ENCODE measurements around the gene FAM204A.

Gene FAM204A

DNA sequence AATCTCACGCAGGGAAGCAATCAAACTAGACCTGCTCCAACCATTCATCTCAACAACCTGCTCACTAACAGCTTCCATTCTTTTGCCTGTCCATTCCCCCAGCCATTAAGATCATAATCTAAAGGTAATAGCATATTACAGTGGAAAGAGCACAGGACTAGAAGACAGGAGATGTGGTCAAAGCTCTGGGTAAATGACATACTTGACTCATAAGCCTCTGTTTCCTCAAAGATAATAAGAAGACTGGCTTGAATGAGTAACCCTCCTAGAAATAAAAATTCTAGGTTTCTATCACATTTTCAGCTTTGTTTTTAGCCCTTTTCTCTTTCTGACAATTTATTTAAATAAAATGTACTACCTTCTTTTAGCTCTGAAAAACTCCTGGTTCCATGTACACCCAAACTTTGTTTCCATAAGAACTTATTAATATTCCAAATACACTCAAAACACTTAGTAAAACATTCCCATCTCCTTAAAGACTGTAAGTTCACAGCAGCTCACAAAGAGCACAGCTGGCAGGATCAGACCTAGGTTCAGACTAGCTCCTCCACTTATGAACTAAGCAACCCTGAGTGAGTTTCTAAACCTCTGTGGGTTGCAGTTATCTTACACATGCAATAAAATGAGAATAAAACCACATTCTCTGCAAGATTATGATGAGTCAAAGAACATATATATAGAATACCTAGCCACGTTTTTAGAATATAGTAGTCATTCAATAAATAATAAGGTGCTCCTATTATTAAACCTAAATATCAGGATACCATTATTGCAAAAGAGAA, 11.6 kb downstream of the FAM204A start:
- no peak for DNase-seq

DNA sequence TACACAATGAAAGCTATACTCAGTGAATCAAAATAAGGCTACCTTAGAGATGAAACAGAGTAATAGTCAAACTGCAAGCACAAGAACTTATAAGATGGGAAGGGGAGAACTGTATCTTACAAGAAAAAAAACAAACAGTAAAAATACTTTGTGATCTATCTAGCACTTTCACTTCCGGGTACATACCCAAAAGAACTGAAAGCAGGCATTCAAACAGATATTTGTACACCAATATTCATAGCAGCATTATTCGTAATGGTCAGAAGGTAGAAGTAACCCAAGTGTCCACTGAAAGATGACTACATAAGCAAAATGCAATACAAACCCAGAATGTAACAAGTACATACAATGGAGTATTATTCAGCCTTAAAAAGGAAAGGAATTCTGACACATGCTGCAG, 18.0 kb downstream of the FAM204A start:
- no peak for DNase-seq

DNA sequence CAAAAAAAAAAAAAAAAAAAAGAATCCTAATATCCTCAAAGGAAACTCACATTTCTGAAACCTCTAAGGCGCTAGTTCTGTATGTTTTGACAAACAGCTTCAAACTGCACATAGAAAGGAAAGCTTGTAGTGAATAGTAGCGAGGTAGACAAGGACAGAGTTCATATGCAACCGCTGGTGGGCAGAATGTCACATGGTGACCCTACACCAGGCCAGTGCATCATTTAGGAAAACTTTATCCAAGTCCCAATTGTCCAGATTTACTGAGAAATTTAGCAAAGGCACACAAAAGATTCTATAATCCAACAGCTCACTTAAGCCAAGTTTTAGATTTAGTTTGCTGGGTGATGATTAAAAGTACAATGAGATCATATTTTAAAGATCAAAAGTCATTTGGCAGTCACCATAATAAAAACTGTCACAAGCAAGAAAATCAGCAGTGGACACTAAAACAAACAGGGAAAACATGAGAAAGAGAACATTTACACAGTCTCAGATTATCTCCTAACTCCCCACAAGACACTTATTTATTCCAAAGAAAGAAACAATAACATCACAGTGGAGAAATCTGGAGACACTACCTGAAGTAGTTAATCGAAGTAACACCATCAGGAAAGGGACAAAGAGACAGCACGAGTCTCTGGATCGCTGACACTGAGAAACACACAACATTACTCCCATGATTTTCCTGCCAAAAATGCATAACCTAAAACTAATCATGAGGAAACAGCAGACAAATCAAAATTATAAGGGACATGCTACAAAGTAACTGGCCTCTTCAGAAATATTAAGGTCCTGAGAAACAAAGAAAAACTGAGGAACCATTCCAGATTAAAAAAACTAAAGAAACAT, 20.2 kb downstream of the FAM204A start:
- no peak for DNase-seq

DNA sequence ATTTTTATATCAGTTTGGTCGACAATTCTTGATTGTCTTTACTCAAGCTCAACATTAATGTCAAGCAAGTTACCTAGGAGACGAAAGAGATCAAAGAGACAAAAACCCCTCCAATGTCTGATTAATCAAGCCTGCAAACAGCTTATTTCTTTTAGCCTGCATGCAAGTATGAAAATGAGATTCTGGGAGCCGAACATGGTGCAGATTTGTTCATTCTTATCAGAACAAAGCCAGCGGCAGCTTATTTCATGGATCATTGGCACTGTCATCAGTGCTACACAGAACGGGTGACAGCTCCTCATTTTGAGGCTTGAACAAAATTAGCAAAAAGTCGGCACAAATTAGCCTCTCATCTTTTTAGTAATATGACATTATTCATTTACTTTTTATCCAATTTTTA, 26.5 kb downstream of the FAM204A start:
- DNase-seq: no peak

DNA sequence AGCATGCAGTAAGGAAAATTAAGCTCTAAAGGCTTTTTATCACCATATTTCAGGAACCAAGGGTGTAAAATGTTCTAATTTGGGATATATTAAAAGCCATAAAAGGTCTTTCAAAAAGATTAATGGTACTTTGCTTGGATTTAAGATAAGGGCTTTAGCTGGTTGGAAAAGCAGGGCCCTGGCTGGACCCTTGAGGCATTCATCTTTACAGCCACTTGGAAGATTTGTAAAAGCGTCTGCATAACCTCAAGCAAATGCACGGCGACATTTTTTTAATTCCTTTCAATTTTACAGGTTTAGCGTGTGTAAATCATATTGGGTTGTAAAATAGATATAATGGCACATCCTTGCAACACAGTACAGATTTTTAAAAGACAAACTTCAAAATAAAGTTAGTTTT, 27.2 kb downstream of the FAM204A start:
- no peak for DNase-seq

DNA sequence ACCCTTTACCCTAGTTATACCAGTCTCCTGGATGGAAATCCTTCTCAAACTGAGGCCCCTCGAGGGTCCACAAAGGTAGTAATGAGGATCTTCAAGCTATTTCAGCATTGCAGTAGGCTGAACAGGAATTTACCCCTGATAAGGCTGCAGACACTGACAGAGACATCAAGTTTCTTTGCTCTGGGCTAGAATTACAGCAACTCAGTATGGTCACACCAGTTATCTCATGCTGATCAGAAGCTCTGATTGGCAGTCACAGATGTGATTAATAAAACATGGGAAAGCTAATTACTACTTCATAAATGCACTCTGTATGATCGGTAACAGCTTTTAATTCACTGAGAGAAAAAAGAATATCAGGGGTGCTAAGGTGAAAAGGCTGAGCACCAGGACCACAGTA, 30.6 kb downstream of the FAM204A start:
- DNase-seq: no peak

DNA sequence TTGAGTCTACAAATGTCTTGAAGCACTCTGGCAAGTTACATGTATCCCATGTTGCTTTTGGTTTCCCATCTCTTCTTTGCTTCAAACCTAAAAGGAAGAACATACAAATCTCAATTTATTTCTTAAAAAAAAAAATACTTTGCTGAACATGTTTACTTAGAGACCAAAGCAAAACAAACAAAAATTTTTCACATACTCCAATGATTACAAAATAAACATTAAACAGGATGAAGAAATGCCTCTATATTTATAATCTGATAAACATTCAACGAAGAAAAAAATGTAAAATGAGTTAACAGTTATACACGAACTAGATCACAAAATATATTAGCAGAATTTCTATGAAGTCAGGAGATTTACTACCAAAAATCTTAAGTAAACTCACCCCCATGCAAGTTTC, 31.3 kb downstream of the FAM204A start:
- no peak for DNase-seq

DNA sequence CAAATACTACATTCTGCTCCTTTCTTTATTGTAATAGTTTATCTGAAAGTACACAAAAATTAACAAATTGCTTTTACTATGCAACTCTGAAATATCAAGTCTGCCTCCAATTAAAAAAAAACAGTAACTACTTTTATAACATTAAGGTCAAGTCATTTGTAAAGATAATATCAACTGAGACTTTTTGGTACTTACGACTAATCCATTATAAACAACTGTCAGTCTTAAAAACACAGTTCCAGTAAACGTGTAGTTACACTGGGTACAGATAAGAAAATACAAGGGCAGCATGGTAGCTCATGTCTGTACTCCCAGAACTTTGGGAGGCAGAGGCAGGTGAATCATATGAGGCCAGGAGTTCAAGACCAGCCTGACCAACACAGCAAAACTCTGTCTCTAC, 32.2 kb downstream of the FAM204A start:
- DNase-seq: no peak

DNA sequence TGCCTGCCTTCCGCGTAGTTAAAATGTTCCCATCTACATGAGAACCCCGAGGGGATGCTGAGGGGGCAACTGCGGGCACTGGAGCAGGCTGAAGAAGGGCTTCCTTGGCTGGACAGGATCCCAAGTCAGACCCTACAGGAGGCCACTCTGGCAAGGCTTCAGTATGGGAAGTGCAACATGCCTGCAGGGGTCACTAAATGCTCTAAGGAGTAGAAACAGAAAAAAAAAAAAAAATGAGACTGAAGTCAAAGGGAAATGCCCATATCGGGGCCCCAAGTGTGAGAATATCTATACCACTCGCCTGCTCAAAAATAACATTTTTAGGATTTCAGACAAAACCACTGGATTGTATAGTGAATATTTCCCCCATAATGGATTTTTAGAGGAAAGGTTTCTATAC, 33.5 kb downstream of the FAM204A start:
- DNase-seq: no peak

DNA sequence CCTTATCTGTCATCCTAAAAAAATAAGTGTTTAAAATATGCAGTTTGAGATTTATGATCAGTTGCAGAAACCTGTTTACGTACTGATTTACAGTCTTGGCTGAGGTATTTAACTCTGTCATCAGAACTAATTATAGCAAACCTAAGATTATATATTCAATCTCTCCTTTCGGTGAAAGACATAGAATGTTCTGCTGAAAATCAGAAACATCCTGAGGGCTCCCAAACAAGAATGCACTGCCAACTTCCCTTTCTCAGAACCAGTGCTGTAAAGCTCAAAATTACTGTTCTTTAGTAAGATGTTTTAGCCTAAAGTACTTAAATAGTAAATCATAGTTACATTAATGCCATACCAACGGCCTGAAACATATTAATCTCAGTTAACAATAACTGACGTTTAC, 34.3 kb downstream of the FAM204A start:
- DNase-seq: no peak

DNA sequence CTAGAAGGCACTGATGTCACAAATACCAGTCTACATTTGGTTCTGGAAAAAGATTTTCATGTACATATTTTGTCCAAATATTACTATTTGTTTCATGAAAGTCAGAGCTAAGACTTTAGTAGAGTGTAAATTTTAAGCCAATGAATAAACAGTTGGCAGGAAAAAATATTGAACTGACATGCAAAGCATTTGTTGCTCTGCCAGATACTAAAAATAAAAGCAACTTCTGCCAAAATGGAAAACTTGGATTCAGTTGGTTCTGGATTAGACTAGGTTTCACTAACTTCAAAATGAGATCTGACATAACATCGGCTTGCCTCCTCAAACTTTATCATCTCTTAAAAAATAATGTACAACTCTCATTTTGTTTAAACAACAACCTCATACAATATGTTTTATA, 34.9 kb downstream of the FAM204A start:
- DNase-seq: no peak

DNA sequence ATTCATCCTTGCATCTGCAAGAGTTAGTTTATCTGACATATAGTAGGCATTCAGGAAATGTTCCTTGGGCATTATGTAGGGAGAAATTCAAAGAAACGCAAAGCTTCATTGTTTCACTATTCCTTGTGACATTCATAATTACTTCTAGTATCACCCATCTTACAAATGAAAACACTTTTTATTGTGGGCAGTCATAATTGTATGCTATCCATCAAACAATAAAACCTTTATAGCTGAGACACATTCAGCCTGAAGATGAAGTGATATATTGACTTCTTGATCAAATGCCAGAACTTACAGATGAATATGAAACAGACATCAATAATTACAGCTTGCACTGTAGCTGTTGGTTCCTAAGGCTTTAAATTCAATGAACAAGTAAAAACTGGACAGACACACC, 36.4 kb downstream of the FAM204A start:
- no peak for DNase-seq

DNA sequence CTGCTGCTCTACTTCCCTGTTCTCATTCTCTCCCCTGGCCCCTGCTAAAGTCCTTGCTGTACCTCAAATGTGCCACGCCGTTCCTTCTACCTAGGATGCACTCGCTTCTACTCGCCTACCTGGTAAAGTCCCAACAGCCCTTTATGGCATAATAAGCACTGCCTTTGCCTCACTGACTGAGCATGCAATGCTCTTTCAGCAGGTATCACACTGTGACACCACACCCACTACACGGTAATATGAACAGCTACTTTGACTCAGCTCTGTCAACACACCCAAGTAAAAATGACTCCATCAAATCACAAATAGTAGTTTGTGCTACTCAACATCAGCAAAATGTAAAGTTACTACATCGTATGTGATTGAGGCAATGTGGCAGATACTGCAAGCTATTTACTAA, 37.6 kb downstream of the FAM204A start:
- DNase-seq: no peak

DNA sequence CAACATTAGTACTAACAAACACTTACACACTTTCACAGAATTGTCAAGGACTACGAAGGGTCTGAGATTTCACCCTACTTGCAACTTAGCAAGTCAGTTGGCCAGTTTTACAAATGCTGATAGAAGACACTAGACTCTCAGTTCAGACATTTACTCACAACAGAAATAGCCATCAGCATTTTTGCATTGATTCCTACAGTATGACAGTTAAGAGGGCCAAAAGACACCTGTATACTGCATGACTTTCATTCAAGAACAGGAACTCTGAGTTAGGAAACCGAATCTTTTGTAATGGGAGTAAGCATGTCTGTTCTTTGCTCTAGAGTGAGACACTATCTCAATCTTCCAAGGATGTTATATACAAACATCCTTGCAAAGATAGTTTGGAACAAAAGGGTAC, 40.9 kb downstream of the FAM204A start:
- no peak for DNase-seq

DNA sequence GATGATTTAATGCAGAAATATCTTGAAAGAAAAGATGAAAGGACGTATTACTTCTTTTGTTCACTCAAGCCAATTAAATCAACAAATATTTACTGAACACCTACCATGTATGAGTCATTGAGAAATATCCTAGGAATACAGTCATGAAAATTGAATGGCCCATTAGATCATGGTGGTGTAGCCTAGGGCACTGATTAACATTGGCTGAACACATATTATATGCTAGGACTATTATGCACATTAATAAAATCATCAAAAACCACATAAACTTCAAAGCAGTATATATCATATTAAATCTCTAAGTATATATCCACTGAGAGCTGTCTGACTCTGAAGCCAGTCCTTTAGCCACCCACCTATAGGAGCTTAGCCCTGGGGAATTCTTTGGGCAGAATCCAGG, 41.8 kb downstream of the FAM204A start:
- DNase-seq: no peak

DNA sequence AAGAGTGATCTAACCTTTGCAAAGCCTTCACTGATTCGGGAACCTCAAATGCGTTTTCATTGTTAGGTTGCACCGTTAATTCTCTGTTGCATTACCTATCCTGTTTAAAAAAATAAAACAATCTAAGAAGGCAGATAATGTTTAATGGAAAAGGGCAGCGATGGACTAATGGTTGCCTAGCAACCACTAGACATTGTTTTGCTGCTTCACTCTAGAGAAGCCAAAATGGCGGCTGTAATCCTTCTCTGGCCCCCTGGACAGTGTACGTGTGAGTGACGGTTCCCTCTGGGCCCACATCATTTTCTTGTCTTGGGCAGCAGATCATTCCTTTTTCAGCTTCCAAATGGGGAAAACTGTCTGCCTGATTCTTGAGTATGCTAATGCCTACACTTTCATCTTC, 43.3 kb downstream of the FAM204A start:
- DNase-seq: no peak

DNA sequence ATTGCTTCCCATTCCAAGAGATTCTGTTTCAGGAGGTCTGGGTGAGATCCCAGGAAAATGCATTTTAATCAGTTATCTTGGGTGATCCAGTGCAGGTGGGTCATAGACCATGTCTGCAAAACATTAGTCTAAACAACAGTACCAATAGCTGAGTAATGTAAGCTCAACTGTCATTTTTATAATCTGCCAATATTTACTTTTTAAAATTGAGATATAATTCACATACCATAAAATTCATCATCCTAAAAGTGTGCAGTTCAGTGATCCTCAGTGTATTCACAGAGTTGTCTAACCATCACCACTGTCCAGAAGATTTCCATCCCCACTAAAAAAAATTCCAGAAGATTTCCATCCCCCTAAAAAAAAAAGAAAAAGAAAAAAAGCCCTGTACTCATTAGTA, 51.0 kb downstream of the FAM204A start:
- no peak for DNase-seq

DNA sequence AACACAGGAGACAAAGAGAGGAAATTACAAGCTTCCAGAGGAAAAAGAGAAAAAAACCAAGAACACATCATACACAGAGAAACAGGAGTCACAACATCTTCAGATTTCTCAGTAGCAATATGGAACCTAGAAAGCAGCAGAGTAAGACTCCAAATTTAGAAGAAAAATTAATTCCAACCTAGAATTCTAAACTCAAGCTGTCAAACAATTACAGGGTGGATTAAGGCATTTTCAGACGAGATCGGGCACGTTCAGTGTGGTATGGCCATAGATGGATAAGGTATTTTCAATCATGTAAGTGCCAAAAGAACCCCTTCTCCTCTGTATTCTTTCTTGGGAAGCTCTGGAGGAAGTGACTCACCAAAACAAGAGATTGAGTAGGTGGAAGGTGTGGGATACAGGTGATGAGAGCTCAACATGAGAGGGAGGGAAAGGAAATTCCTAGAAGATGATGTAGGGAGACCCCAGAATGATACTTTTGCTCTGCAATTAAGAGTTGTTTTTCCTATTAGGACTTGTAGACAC, 51.6 kb downstream of the FAM204A start:
- DNase-seq: no peak

DNA sequence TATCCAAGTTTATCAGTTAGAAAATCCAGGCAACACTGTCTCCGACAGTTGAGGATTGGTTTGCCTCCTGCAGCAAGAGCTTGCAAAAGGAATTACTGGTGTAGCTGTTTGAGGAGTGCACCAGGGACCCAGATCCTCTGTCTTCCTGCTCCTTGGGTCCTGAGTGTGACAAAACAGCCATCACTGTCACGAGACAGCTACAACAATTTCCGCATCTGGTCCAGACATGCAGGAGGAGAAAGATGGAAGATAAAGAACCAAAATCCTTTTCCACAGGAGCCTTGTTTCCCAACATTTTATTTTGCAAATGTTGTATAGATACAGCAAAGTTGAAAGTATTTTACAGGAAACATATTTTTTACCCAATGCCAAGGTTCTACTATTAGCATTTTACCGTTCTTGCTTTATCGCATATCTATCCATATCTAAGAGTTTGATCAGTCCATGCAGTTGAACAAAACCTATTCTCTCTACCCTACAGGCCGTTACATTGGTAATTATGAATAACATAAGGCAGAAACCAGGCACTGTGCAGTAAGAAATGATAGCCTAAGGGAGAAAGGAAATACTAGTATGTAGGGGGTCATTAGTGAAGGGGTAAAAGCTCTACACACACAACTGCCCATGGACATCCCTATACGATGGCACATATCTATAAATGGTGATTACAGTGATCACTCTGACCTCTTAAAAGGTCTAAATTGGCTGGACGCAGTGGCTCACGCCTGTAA, 54.9 kb downstream of the FAM204A start:
- no peak for DNase-seq

DNA sequence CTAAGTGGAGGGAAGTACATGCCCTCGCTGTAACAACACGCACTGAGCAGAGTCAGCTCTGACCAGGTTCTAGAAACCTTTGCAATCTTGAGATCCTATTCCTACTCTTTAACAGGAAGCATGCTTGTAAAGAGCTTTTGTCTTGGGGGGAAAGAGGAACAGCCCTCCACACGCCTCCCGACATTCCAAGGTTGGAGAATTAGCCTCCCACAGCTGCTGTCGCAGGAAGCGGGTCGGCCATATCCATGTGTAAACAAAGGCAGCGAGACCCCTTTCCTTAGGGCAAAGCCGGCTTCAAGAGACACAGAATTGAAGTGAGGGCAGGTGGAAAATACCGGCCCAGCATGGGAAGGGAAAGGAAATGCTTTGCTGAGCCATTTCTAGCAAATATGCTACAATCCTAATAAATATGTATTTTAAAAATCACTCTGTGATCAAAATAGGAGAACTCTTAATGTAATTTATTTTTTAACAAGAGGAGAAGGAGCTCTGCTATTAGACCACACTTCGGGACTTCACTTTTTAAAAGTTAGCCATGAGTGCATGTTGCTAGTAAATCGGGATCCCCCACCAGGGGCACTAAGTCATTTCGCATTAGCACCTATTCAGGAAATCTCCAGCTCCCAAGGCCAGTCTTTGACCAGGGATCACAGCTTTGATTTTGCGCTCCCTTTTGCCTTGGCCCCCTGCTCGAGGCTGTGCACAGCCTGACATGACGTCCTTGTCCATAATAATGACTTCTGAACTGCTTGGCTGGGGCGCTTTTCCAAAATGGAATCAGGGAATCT, 55.9 kb downstream of the FAM204A start:
- DNase-seq: no peak

DNA sequence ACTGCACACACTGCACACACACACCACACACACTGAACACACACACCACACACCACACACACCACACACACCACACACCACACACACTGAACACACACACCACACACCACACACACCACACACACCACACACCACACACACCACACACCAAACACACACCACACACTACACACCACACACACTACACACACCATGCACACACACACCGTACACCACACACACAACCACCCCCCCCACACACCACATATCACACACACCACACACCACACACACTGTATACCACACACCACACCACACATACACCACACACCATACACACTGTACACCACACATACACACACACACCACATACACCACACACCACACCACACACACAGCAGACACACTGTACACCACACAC, 59.5 kb downstream of the FAM204A start:
- DNase-seq: no peak

DNA sequence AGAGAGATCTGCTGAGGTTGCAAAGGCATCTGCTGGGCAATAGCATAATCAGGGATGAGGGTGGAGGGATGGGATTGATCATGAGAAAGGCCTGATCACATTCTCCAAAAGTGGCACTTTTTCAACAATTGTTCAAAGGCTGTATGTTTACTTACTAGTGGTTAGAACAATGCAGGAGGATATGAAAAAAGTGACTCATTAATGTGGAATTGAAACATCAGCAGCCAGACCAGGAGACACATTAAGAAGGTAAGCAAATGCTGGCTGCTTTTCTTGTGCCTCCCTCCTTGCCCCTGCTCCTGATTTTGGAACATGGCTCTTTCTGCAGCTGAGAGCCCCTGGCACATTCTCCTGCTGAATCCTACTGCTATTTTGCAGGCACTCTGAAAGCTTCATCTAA, 63.5 kb downstream of the FAM204A start:
- no peak for DNase-seq

DNA sequence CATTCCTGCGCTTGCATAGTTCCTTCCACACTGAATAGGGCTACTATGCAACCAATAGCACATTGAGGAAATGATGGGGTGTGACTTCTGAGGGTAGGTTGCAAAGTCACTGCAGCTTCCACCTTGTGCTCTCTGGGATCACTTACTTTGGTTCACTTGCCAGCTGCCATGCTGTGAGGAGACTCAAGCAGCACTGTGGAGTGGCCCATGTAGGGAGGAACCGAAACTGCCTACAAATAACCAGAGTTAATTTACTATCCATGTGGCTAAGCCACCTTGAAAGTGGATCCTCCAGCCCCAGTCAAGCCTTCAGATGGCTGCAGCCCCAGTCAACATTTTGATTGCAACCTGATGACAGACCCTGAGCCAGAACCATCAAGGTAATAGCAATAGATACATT, 64.3 kb downstream of the FAM204A start:
- no peak for DNase-seq
